ENCODE results near the gene RYR2.
"Not testable (repeated sequence)": the region's sequence is repeated elsewhere in the genome, so short reads cannot be mapped to it uniquely, and the experiment has no call there.

The RYR2 gene

DNA sequence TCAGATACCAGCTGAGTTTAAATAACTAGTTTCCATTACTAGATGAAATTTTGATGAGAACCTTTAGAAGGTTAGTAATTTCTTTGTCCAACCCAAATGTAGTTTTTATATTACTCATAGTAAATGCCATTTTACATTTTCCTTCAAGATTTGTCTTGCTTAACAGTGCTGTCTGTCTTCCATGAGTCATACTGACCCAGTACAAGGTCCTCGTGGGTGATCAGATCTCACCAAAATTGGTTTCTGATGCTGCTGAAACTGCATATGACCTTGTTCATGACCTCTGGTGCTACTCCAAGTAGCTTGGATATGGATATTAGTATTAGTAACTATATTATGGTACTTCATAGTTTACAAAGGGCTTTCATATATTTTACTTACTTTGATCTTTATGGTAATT, 207.1 kb downstream of the RYR2 start:
- no peak for DNase-seq (ENCODE audit: low read depth in 4 of 4, low spot score in 1 of 4)

DNA sequence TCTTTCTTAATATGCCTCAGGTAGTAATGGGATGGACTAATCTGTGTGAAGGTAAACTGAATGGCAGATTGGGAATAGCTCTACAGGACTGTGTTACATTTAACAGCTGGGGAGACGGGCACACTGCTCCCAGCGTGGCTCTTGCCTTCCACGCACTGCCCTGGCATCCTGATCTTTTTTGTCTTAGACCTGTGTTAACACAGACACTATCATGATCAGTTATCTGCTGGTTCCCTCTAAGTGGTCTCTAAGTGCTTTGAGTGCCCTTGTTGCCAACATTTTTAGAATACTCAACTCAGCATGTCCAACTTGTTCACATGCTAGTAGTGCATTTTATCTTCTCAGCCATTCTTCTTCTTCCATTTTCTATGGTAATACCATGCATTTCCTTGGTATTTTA, 208.1 kb downstream of the RYR2 start:
- no peak for DNase-seq (ENCODE audit: low read depth in 4 of 4, low spot score in 1 of 4)

DNA sequence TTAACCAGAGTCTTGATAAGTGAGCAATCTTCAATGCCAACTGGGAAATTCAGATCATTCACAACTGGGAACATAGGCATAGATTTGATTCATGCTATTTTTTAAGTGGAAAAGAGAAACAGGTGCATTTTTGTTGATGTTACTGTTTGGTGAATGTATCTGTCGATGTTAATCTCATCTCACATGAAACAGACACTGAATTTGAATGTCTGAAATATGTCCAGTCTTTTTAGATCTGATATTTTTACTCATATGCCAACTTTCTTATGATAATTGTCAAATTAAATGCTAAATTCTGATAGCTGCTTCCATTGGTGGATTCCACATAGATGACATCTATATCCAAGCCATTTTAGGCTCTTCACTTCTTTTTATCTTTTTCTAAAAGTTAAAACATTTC, 213.1 kb downstream of the RYR2 start:
- no peak for DNase-seq (ENCODE audit: low read depth in 4 of 4, low spot score in 1 of 4)

DNA sequence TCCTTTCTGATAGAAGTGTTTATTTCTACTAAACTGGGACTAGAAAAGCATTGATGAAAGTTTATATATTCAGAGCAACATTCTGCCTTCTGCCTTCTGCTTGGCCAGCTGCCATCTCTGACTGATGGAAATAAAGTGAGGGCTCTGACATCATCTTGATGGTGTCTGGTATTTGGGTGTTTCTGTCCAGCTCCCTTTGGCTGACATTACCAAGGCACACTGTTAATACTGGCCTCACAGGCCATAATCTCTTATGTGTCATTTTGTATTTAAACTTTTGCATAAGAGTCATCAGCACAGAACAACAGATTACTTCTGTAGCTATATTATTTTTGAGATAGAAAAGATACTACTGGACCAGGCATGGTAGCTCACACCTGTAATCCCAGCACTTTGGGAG, 216.9 kb downstream of the RYR2 start:
- no peak for DNase-seq (ENCODE audit: low read depth in 4 of 4, low spot score in 1 of 4)

DNA sequence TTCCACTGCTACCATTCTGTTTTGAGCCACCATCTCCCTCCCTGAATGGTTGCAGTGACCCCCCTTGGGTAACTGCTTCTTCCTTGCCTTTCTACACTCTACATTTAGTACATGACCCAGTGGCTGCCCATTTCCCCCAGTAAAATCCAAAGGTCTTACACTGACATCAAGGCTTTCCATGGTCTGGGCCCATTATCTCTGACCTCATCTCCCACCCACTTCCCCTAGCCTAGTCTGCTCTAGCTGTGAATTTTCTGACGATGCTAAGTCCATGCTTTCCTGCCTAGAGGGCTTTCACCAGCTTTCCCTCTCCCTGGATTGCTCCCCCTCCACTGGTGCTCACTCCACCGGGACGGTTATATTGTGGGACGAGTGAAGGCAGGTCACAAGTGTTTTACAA, 219.2 kb downstream of the RYR2 start:
- DNase-seq (ENCODE audit: low read depth in 4 of 4, low spot score in 1 of 4) = no peak

- no peak for DNase-seq (ENCODE audit: low read depth in 4 of 4, low spot score in 1 of 4)
These were observed 225.8 kb downstream of the RYR2 start for GRCh38 chr1:237267743-237268142.

- no peak for DNase-seq (ENCODE audit: low read depth in 4 of 4, low spot score in 1 of 4)
These were observed 228.0 kb downstream of the RYR2 start for GRCh38 chr1:237269938-237270337.

- no peak for DNase-seq (ENCODE audit: low read depth in 4 of 4, low spot score in 1 of 4)
These were observed 228.4 kb downstream of the RYR2 start for GRCh38 chr1:237270353-237270752.

- DNase-seq (ENCODE audit: low read depth in 4 of 4, low spot score in 1 of 4) = not testable (repeated sequence)
These were observed 236.0 kb downstream of the RYR2 start for GRCh38 chr1:237277994-237278393.

DNA sequence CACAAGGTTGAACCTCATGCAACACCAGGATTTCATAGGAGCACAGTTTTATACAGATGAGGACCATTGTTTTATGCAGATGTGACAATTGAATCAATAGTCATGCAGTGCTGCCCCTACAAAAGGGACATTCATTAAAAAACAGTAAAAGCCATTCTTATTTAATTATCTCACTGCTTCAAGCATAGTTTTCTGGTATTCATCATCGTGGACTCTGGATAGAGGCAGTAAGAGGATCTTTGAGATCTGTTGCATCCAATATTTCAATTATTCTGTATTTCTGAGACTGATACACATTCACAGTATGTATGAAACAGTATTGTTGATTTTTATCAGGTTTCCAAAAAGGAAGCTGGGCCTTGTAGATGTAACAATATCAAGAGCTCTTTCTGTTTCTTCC, 237.6 kb downstream of the RYR2 start:
- DNase-seq (ENCODE audit: low read depth in 4 of 4, low spot score in 1 of 4) = no peak

GRCh38 chr1:237281481-237281880, 239.5 kb downstream of the RYR2 start:
- DNase-seq (ENCODE audit: low read depth in 4 of 4, low spot score in 1 of 4) = no peak

DNA sequence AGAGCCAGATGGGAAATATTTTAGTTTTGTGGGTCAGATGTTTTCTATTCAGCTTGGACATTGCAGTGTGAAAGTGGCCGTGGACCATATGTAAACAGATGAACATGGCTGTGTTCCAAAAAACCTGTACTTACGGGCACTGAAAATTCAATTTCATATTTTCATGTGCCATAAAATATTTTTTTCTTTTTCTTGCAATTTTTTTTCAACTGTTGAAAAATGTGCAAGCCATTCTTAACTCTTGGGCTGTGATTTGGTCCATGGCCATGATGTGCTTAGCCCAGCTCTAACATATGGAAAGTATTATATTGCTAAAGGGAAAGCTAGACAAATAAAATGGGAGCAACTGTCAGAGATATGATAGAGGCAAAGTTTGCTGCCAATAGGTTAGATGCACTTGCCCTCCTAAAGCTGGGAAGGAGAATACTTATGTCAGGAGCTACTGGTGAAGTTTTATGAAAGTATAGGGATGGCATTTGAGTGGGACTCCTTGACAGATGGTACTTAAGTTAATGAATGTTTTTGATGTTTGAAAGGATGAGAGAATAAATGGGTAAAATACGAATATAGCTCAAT, 240.3 kb downstream of the RYR2 start:
- no peak for DNase-seq (ENCODE audit: low read depth in 4 of 4, low spot score in 1 of 4)

DNA sequence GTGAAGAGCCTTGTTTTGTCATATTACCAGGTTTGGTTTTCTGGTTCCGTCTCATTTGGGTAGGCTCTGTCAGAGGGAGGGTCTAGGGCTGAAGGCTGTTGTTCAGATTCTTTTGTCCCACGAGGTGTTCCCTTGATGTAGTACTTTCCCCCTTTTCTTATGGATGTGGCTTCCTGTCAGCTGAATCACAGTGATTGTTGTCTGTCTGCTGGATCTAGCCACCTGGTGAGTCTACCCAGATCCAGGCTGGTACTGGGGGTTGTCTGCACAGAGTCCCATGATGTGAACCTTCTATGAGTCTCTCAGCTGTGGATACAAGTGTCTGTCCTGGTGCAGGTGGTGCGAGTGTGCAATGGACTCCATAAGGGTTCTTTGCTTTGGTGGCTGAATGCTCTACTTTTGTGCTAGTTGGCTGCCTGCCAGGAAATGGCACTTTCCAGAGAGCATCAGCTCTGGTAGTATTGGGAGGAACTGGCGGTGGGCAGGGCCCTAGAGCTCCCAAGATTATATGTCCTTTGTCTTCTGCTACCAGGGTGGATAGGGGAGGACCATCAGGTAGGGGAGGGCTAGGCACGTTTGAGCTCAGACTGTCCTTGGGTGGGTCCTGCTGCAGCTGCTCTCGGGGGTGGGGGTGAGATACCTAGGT, 246.0 kb downstream of the RYR2 start:
- no peak for DNase-seq (ENCODE audit: low read depth in 4 of 4, low spot score in 1 of 4)

- DNase-seq (ENCODE audit: low read depth in 4 of 4, low spot score in 1 of 4) = no peak
These were observed 251.8 kb downstream of the RYR2 start for GRCh38 chr1:237293804-237294203.

- DNase-seq (ENCODE audit: low read depth in 4 of 4, low spot score in 1 of 4) = no peak
These were observed 254.9 kb downstream of the RYR2 start for GRCh38 chr1:237296861-237297260.

GRCh38 chr1:237300642-237301041, 258.7 kb downstream of the RYR2 start:
- no peak for DNase-seq (ENCODE audit: low read depth in 4 of 4, low spot score in 1 of 4)

- no peak for DNase-seq (ENCODE audit: low read depth in 4 of 4, low spot score in 1 of 4)
These were observed 261.9 kb downstream of the RYR2 start for GRCh38 chr1:237303929-237304328.

DNA sequence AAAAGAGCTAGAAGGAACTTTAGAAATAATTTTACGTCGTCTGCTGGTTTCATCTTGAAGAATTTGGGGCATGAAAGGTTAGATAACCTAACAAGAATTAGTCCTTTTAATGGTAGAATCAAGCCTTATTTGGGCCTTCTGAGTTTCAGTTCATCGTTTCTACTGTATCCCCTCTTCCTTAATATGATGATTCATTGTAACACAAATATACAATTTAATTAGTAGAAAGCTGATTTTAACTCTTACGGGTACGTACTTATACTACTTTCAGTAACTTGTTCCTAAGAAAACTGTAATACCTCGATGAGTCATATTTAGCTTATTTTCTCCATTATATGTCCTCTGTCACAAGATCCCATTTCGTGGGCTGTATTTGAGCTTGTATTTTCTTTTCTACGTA, 264.7 kb downstream of the RYR2 start:
- no peak for DNase-seq (ENCODE audit: low read depth in 4 of 4, low spot score in 1 of 4)

DNA sequence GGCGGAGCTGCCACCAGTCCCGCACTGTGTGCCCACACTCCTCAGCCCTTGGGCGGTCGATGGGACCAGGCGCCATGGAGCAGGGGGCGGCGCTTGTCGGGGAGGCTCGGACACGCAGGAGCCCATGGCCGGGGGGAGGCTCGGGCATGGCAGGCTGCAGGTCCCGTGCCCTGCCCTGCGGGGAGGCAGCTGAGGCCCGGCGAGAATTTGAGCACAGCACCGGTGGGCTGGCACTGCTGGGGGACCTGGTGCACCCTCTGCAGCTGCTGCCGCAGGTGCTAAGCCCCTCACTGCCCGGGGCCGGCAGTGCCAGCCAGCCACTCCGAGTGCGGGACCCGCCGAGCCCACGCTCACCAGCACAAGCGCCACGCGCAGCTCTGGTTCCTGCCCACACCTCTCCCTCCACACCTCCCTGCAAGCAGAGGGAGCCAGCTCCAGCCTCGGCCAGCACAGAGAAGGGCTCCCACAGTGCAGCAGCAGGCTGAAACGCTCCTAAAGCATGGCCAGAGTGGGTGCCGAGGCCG, 267.7 kb downstream of the RYR2 start:
- no peak for DNase-seq (ENCODE audit: low read depth in 4 of 4, low spot score in 1 of 4)

DNA sequence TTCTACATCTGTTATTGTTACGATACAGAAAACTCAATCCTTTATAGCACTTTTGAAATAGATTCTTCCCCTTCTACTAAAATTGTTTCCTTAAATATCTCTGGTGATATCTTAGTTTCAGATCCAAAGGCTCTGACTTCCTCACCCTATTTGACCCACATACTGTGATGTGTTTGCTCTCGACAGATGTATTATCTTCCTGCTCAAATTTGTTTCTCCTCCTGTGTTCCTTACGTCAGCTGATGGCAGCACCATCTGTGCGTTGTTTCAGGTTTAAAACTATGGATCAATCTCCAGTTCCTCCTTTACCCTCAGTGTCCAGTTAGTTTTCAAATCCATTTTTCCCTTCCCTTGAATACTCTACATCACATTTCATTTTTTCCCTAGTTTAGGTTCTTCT, 274.4 kb downstream of the RYR2 start:
- DNase-seq (ENCODE audit: low read depth in 4 of 4, low spot score in 1 of 4) = no peak

- DNase-seq (ENCODE audit: low read depth in 4 of 4, low spot score in 1 of 4) = no peak
These were observed 276.8 kb downstream of the RYR2 start for GRCh38 chr1:237318748-237319147.

DNA sequence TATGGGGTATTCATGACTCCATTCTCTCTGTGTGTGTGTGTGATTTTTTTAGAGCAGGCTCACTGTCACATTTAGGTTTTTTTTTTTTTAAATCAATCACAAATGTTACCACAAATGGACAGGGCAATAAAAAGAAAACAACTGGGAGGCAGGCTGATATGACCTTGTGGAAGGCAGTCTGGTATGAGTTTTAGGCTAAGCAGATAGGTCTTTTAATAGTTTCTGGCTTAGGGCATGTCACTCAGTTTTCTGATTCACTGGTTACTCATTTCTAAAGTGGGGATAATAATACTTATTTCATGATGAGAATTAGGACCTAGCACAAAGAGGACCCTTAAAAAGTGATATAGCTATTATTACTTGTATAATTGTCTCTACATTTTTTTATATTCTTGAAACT, 278.9 kb downstream of the RYR2 start:
- no peak for DNase-seq (ENCODE audit: low read depth in 4 of 4, low spot score in 1 of 4)

GRCh38 chr1:237324226-237324625, 282.2 kb downstream of the RYR2 start:
- no peak for DNase-seq (ENCODE audit: low read depth in 4 of 4, low spot score in 1 of 4)
